ENCODE data around the gene MMS22L.
A peak's percentile ranks its signal among the peaks of the same experiment; 100 is the strongest.
"Not testable (repeated sequence)": the region's sequence is repeated elsewhere in the genome, so short reads cannot be mapped to it uniquely, and the experiment has no call there.

MMS22L gene

GRCh38 chr6:97218912-97219311 is 64.1 kb downstream of the MMS22L start:
- DNase-seq: no peak

- no peak for DNase-seq
Measured at GRCh38 chr6:97215157-97215769, 67.8 kb downstream of the MMS22L start.

- DNase-seq: no peak
Measured at GRCh38 chr6:97214671-97215070, 68.3 kb downstream of the MMS22L start.

GRCh38 chr6:97207383-97207782 is 75.6 kb downstream of the MMS22L start:
- no peak for DNase-seq

GRCh38 chr6:97205966-97206365 is 77.0 kb downstream of the MMS22L start:
- DNase-seq: no peak

GRCh38 chr6:97203343-97203742 is 79.7 kb downstream of the MMS22L start:
- no peak for DNase-seq

- no peak for DNase-seq
Measured at GRCh38 chr6:97198046-97198565, 84.9 kb downstream of the MMS22L start.

GRCh38 chr6:97195117-97195516 is 87.9 kb downstream of the MMS22L start:
- no peak for DNase-seq

GRCh38 chr6:97189767-97190166 is 93.2 kb downstream of the MMS22L start:
- DNase-seq: no peak

- no peak for DNase-seq
Measured at GRCh38 chr6:97187951-97188350, 95.1 kb downstream of the MMS22L start.

GRCh38 chr6:97186416-97186999 is 96.5 kb downstream of the MMS22L start:
- DNase-seq: peak; percentile 31

GRCh38 chr6:97177905-97178304 is 105.1 kb downstream of the MMS22L start:
- DNase-seq: no peak

- DNase-seq: no peak
Measured at GRCh38 chr6:97176468-97176867, 106.5 kb downstream of the MMS22L start.

GRCh38 chr6:97175806-97176205 is 107.2 kb downstream of the MMS22L start:
- no peak for DNase-seq

- DNase-seq: no peak
Measured at GRCh38 chr6:97174471-97174870, 108.5 kb downstream of the MMS22L start.

GRCh38 chr6:97160280-97160679 is 122.7 kb downstream of the MMS22L start:
- DNase-seq: no peak

GRCh38 chr6:97155447-97155846 is 127.6 kb downstream of the MMS22L start:
- not testable (repeated sequence) for DNase-seq

GRCh38 chr6:97154015-97154414 is 129.0 kb downstream of the MMS22L start:
- no peak for DNase-seq

- DNase-seq: no peak
Measured at GRCh38 chr6:97151601-97152000, 131.4 kb downstream of the MMS22L start.

- DNase-seq: no peak
Measured at GRCh38 chr6:97150932-97151331, 132.1 kb downstream of the MMS22L start.

- no peak for DNase-seq
Measured at GRCh38 chr6:97147421-97147820, 135.6 kb downstream of the MMS22L start.

GRCh38 chr6:97145691-97146090 is 137.3 kb downstream of the MMS22L start:
- no peak for DNase-seq

- no peak for DNase-seq
Measured at GRCh38 chr6:97141756-97142155, 141.3 kb downstream of the MMS22L start.

GRCh38 chr6:97138581-97138980 is 144.4 kb downstream of the MMS22L start:
- no peak for DNase-seq

Data from NCI-H510A treated with DMSO at 0.1 percent for 48 hours (cell line).